Fibroblast of skin of right quadriceps (primary cell): Measurements from ENCODE around the gene RASSF5.
A peak's percentile ranks its signal among the peaks of the same experiment; 100 is the strongest.
"Not testable (repeated sequence)": the region's sequence is repeated elsewhere in the genome, so short reads cannot be mapped to it uniquely, and the experiment has no call there.

Experiments used
- DNase-seq: peaks from one replicate; pipeline ENCODE4 v3.0.0-alpha.2; 2013

Gene RASSF5

GRCh38 chr1:206575165-206575893 is 68.0 kb downstream of the RASSF5 start:
- peak; percentile 77 for DNase-seq

GRCh38 chr1:206575894-206576737 is 68.8 kb downstream of the RASSF5 start:
- no peak for DNase-seq

GRCh38 chr1:206577626-206578025 is 70.3 kb downstream of the RASSF5 start:
- DNase-seq: no peak

GRCh38 chr1:206578068-206578977 is 71.0 kb downstream of the RASSF5 start:
- peak; percentile 32 for DNase-seq

- no peak for DNase-seq
Observed at GRCh38 chr1:206578978-206579374, 71.6 kb downstream of the RASSF5 start.

- DNase-seq: peak; percentile 18
Observed at GRCh38 chr1:206579747-206580437, 72.6 kb downstream of the RASSF5 start.

- no peak for DNase-seq
Observed at GRCh38 chr1:206580438-206581113, 73.2 kb downstream of the RASSF5 start.

GRCh38 chr1:206581114-206581497 is 73.8 kb downstream of the RASSF5 start:
- DNase-seq: not testable (repeated sequence)

- no peak for DNase-seq
Observed at GRCh38 chr1:206581571-206581981, 74.2 kb downstream of the RASSF5 start.

GRCh38 chr1:206582537-206582936 is 75.2 kb downstream of the RASSF5 start:
- no peak for DNase-seq

- DNase-seq: no peak
Observed at GRCh38 chr1:206582971-206583706, 75.8 kb downstream of the RASSF5 start.

- DNase-seq: peak; percentile 50
Observed at GRCh38 chr1:206583707-206584648, 76.6 kb downstream of the RASSF5 start.

- no peak for DNase-seq
Observed at GRCh38 chr1:206584683-206585082, 77.4 kb downstream of the RASSF5 start.

- no peak for DNase-seq
Observed at GRCh38 chr1:206586501-206587445, 79.4 kb downstream of the RASSF5 start.

GRCh38 chr1:206587904-206588303 is 80.6 kb downstream of the RASSF5 start:
- DNase-seq: no peak

GRCh38 chr1:206588492-206588891 is 81.2 kb downstream of the RASSF5 start:
- DNase-seq: no peak

- DNase-seq: peak; percentile 84
Observed at GRCh38 chr1:206589206-206589605, 81.9 kb downstream of the RASSF5 start.

- DNase-seq: peak; percentile 64
Observed at GRCh38 chr1:206590025-206590758, 82.9 kb downstream of the RASSF5 start.
